Measurements from ENCODE around the gene NECTIN2. TPM values are rescaled to one million over a fixed set of nuclear protein-coding genes. Genes with fewer than 3 reads are reported as not detected.
A peak's percentile ranks its signal among the peaks of the same experiment; 100 is the strongest.
"Not testable (repeated sequence)": the region's sequence is repeated elsewhere in the genome, so short reads cannot be mapped to it uniquely, and the experiment has no call there.

Gene NECTIN2
- total RNA-seq, 4 donors from 2014 or later = 58.6 to 129 (median 90.2) TPM

- DNase-seq (ENCODE audit: low spot score) = no peak
- no peak for ATAC-seq (ENCODE audit: low FRiP score)
- no peak for TF ChIP-seq CTCF (IDR thresholded peaks at IDR 0.05)
Observed at GRCh38 chr19:44887648-44888047, 41.6 kb downstream of the NECTIN2 start.

GRCh38 chr19:44888335-44888734 lies 42.2 kb downstream of the NECTIN2 start:
- ATAC-seq (ENCODE audit: low FRiP score); DNase-seq (ENCODE audit: low spot score): not testable (repeated sequence)

GRCh38 chr19:44889830-44890365 lies 43.8 kb downstream of the NECTIN2 start:
- ATAC-seq (ENCODE audit: low FRiP score) (no peak), DNase-seq (ENCODE audit: low spot score) (no peak)
- TF ChIP-seq CTCF (IDR thresholded peaks at IDR 0.05) = no peak

GRCh38 chr19:44890366-44891015 lies 44.4 kb downstream of the NECTIN2 start:
- ATAC-seq (ENCODE audit: low FRiP score) (peak; percentile 96), DNase-seq (ENCODE audit: low spot score) (no peak)
- no peak for TF ChIP-seq CTCF (IDR thresholded peaks at IDR 0.05)

- no peak for TF ChIP-seq CTCF (IDR thresholded peaks at IDR 0.05)
- peak; percentile 99 for DNase-seq (ENCODE audit: low spot score)
- no peak for ATAC-seq (ENCODE audit: low FRiP score)
Observed at GRCh38 chr19:44891016-44891882, 45.2 kb downstream of the NECTIN2 start, which contains the start of gene TOMM40. TOMM40 (plus strand) TSS chr19:44891254; CDS start chr19:44891416, 162 bp downstream.

- DNase-seq (ENCODE audit: low spot score) (no peak), ATAC-seq (ENCODE audit: low FRiP score) (no peak)
- no peak for TF ChIP-seq CTCF (IDR thresholded peaks at IDR 0.05)
Observed at GRCh38 chr19:44892932-44893331, 46.8 kb downstream of the NECTIN2 start.

GRCh38 chr19:44893332-44894051 lies 47.4 kb downstream of the NECTIN2 start:
- ATAC-seq (ENCODE audit: low FRiP score) = no peak
- DNase-seq (ENCODE audit: low spot score) = no peak
- TF ChIP-seq CTCF (IDR thresholded peaks at IDR 0.05) = no peak

All from omental fat pad (tissue), 4 donors.